ENCODE data around the gene TRIM37. TPM values are rescaled to one million over a fixed set of nuclear protein-coding genes. Genes with fewer than 3 reads are reported as not detected.

TRIM37 gene
- total and polyA plus RNA-seq, 4 donors, result 9.1 to 39.0 (median 16.8) TPM

DNA sequence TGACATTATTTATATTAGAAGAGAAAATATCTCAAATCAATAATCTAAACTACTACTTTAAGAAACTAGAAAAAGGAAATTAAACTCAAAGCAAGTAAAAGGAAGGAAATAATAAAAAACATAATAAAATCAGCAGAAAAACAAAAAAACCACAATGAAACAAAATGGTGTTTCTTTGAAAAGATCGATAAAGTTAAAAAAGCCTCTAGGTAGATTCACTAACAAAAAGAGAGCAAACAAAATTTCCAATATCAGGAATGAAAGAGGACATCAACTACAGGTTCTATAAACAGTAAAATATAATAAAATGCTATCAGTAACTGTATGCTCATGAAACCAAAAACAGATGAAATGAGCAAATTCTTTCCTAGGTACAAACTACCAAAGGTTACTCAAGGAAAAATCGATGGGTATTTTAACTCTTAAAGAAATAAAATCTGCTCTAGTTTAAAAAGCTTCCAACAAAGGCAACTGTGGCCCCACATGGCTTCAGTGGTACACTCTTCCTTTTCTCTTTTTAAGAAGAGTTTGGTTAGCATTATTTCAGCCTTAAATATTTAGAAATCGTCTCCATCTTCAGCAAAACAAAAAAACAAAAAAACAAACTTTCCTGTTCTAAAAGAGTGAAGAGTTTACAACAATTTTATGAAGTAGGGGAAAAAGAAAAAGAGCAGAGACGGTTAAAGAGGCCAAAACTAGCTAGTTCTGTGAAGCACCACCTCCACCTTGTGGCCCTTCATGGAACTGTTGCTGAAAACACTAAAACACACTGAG is 102.2 kb downstream of the TRIM37 start:
- no peaks in the 10 kb centered on the region for H3K4me1 ChIP-seq (ENCODE audit: control insufficient read depth in 5 of 5, insufficient read depth in 5 of 5, low read length in 5 of 5)
- ATAC-seq (ENCODE audit: insufficient read depth, low FRiP score) (no peak), DNase-seq (peak; percentile 61 to 78 (median 76))
- H3K27ac ChIP-seq (ENCODE audit: low read depth in 1 of 2, low read length in 1 of 2), result no peak overlapping the region
- no peaks in the 10 kb centered on the region for H3K27me3 ChIP-seq (ENCODE audit: control insufficient read depth in 3 of 3, insufficient read depth in 3 of 3, low read length in 2 of 3)
- no peak overlapping the region for H3K4me3 ChIP-seq
- WGBS, 2 donors, result 17% methylated on average over 4 of the region's 4 CpGs
- H3K9me3 ChIP-seq (ENCODE audit: control insufficient read depth in 4 of 4, insufficient read depth in 3 of 4, low read length in 3 of 4), result no peaks in the 10 kb centered on the region
- no peak overlapping the region for H3K9ac ChIP-seq (ENCODE audit: insufficient read depth in 1 of 2, low read length in 2 of 2)
- H3K36me3 ChIP-seq (ENCODE audit: control insufficient read depth in 4 of 4, insufficient read depth in 4 of 4, low read length in 4 of 4), result peaks cover 0 to 7% (median 4%) of the 10 kb centered on the region in 4 donors
- TF ChIP-seq, protein P1, sequence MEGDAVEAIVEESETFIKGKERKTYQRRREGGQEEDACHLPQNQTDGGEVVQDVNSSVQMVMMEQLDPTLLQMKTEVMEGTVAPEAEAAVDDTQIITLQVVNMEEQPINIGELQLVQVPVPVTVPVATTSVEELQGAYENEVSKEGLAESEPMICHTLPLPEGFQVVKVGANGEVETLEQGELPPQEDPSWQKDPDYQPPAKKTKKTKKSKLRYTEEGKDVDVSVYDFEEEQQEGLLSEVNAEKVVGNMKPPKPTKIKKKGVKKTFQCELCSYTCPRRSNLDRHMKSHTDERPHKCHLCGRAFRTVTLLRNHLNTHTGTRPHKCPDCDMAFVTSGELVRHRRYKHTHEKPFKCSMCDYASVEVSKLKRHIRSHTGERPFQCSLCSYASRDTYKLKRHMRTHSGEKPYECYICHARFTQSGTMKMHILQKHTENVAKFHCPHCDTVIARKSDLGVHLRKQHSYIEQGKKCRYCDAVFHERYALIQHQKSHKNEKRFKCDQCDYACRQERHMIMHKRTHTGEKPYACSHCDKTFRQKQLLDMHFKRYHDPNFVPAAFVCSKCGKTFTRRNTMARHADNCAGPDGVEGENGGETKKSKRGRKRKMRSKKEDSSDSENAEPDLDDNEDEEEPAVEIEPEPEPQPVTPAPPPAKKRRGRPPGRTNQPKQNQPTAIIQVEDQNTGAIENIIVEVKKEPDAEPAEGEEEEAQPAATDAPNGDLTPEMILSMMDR (IDR thresholded peaks at IDR 0.05; ENCODE audit: control extremely low read depth, extremely low read depth), result peak; percentile 94

DNA sequence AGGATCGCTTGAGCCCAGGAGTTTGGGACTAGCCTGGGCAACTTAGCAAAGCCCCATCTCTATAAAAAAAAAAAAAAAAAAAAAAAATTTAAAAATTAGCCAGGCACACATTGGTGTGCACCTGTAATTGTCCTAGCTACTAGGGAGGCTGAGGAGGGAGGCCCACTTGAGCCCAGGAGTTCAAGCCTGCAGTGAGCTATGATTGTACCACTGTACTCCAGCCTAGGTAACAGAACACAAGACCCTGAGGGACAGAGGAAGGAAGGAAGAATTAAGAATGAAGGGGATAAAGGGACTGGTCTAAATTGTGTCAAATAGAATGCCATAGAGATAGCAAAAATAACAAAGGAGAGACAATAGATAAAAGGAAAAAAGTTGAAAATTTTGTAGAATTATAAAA is 102.8 kb downstream of the TRIM37 start:
- no peak overlapping the region for H3K9ac ChIP-seq (ENCODE audit: insufficient read depth in 1 of 2, low read length in 2 of 2)
- H3K4me3 ChIP-seq, result no peak overlapping the region
- peaks cover under 1 to 11% (median 5%) of the 10 kb centered on the region in 4 donors for H3K36me3 ChIP-seq (ENCODE audit: control insufficient read depth in 4 of 4, insufficient read depth in 4 of 4, low read length in 4 of 4)
- no peak for DNase-seq
- no peaks in the 10 kb centered on the region for H3K4me1 ChIP-seq (ENCODE audit: control insufficient read depth in 5 of 5, insufficient read depth in 5 of 5, low read length in 5 of 5)
- no peak overlapping the region for H3K27ac ChIP-seq (ENCODE audit: low read depth in 1 of 2, low read length in 1 of 2)
- H3K9me3 ChIP-seq (ENCODE audit: control insufficient read depth in 4 of 4, insufficient read depth in 3 of 4, low read length in 3 of 4), result no peaks in the 10 kb centered on the region
- no peaks in the 10 kb centered on the region for H3K27me3 ChIP-seq (ENCODE audit: control insufficient read depth in 3 of 3, insufficient read depth in 3 of 3, low read length in 2 of 3)
- no peak for ATAC-seq (ENCODE audit: insufficient read depth, low FRiP score)
- TF ChIP-seq, protein P1 (IDR thresholded peaks at IDR 0.05; ENCODE audit: control extremely low read depth, extremely low read depth), result no peak
- 92 to 100% methylated on average over 1 of the region's 1 CpG for WGBS, 2 donors

DNA sequence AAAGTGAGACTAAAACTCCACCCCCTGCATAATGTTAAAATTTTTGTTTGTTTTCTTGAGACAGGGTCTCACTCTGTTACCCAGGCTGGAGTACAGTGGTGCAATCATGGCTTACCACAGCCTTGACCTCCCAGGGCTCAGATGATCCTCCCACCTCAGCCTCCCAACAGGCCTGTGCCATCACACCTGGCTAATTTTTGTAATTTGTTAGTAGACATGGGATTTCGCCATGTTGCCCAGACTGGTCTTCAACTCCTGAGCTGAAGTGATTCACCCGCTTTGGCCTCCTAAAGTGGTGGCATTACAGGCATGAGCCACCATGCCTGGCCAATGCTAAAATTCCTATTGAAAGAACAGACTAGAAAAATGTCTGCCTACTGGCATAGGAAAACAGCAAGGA is 103.8 kb downstream of the TRIM37 start:
- Histone ChIP-seq H3K27me3 (ENCODE audit: control insufficient read depth in 3 of 3, insufficient read depth in 3 of 3, low read length in 2 of 3) (no peaks in the 10 kb centered on the region), H3K9ac (ENCODE audit: insufficient read depth in 1 of 2, low read length in 2 of 2) (no peak overlapping the region), H3K4me1 (ENCODE audit: control insufficient read depth in 5 of 5, insufficient read depth in 5 of 5, low read length in 5 of 5) (no peaks in the 10 kb centered on the region), H3K36me3 (ENCODE audit: control insufficient read depth in 4 of 4, insufficient read depth in 4 of 4, low read length in 4 of 4) (peaks cover 2 to 14% (median 7%) of the 10 kb centered on the region in 4 donors), H3K9me3 (ENCODE audit: control insufficient read depth in 4 of 4, insufficient read depth in 3 of 4, low read length in 3 of 4) (no peaks in the 10 kb centered on the region), H3K27ac (ENCODE audit: low read depth in 1 of 2, low read length in 1 of 2) (no peak overlapping the region), H3K4me3 (no peak overlapping the region)
- DNase-seq (no peak), ATAC-seq (ENCODE audit: insufficient read depth, low FRiP score) (no peak)
- 88 to 96% methylated on average over 2 of the region's 2 CpGs for WGBS, 2 donors
- TF ChIP-seq, protein P1 (IDR thresholded peaks at IDR 0.05; ENCODE audit: control extremely low read depth, extremely low read depth), result no peak

Measured in lung (tissue), 12 donors.